ENCODE data around the gene RFC2. TPM values are rescaled to one million over a fixed set of nuclear protein-coding genes. Genes with fewer than 3 reads are reported as not detected.

Gene RFC2
- 10 to 100 TPM in 5 of 6 donors, 1 to 10 TPM in 1; 9.5 to 19.4 (median 14.0) TPM for total RNA-seq

DNA sequence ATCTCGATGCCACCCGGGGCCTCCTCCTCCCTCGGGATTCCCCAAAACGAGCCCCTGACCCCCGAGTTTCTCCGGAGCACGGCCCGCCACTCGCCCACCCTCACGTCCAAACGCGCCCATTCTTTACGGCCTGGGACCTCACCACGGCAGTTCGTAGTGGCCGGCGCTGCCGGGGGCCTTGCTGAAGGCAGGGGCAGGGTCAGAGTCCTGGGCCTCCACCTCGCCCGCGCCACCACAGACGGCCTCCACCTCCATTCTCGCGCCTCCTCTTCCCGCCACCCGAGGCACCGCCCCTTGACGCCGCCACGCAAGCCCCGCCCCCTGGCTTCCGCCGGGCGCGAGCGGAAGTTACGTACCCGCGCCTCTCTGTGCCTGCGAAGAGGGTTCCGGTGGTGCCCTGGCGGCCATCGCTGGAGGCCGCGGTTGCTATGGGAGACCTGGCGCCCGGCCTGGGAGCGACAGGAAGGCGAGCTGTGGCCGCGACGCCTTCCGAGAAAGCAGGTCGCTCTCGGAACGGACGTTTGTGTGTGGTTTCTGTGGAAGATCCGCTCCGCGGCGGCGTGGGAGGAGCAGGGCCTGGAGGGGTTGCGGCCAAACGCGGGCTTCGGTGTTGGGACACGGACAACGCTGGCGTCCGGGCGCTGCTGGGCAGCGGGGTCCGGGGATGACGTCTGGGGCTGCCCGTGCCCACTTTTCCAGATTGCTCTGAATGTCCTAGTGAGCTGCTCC lies at the start of gene RFC2:
RFC2 (minus strand) TSS at position 271 of the 729 bp plus-strand sequence; CDS start at position 255, 16 bp downstream.
- TF ChIP-seq, protein P1, sequence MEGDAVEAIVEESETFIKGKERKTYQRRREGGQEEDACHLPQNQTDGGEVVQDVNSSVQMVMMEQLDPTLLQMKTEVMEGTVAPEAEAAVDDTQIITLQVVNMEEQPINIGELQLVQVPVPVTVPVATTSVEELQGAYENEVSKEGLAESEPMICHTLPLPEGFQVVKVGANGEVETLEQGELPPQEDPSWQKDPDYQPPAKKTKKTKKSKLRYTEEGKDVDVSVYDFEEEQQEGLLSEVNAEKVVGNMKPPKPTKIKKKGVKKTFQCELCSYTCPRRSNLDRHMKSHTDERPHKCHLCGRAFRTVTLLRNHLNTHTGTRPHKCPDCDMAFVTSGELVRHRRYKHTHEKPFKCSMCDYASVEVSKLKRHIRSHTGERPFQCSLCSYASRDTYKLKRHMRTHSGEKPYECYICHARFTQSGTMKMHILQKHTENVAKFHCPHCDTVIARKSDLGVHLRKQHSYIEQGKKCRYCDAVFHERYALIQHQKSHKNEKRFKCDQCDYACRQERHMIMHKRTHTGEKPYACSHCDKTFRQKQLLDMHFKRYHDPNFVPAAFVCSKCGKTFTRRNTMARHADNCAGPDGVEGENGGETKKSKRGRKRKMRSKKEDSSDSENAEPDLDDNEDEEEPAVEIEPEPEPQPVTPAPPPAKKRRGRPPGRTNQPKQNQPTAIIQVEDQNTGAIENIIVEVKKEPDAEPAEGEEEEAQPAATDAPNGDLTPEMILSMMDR (IDR thresholded peaks at IDR 0.05), result peak in 5 of 6 experiments; percentile 43 to 97 (median 92)
- TF ChIP-seq POLR2AphosphoS5 (IDR thresholded peaks at IDR 0.05), result peak; percentile 96 to 97
- TF ChIP-seq EP300 (IDR thresholded peaks at IDR 0.05), result peak in 2 of 4 donors; percentile 49 to 68
- TF ChIP-seq POLR2A (IDR thresholded peaks at IDR 0.05), result peak in 3 of 4 donors; percentile 25 to 93 (median 76)
- Histone ChIP-seq H3K27me3 (no peaks in the 10 kb centered on the region), H3K9me3 (no peaks in the 10 kb centered on the region), H3K4me3 (peak within 1 kb of the TSS; percentile 62 to 91 (median 78)), H3K27ac (peak within 1 kb of the TSS; percentile 87 to 94 (median 92)), H3K36me3 (peaks cover 4 to 24% (median 15%) of the 10 kb centered on the region in 4 donors), H3K4me1 (peaks cover 21 to 33% (median 27%) of the 10 kb centered on the region in 4 donors)
- DNase-seq, result peak; percentile 96 to 100
- peak; percentile 98 to 100 for ATAC-seq (ENCODE audit: low FRiP score in 2 of 2)
- WGBS, 2 donors, result 1 to 2% methylated on average over 22 to 53 of the region's 75 CpGs

DNA sequence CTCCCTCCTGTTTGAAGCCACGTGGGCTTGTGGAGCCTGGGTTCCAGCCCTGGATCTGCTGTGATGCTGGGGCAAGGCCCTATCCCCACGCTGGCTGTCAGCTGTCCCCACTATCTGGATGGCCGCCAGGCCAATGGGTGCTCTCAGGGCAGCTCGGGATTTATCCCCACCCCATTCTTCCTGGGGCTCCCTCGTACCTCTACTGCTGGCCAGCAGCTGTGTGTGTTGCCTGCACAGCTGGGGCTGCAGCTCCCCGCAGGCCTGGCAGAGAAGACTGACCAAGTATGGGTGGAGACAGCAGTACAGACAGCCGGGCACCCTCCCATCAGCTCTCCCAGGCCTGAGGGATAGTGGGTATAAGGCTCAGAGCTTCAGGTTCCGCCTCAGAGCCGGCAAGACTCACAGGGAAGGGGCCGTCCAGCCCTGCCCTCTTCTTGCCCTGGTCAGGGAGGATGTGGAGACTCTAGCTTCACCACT lies 48.6 kb upstream of the RFC2 start:
- Histone ChIP-seq H3K36me3 (no peaks in the 10 kb centered on the region), H3K4me3 (no peak overlapping the region), H3K4me1 (peaks cover 13 to 31% (median 19%) of the 10 kb centered on the region in 4 donors), H3K27ac (no peak overlapping the region), H3K27me3 (no peaks in the 10 kb centered on the region), H3K9me3 (no peaks in the 10 kb centered on the region)
- DNase-seq, result no peak
- no peak for ATAC-seq (ENCODE audit: low FRiP score in 2 of 2)
- TF ChIP-seq, protein P1 (IDR thresholded peaks at IDR 0.05), result no peak
- TF ChIP-seq EP300 (IDR thresholded peaks at IDR 0.05) (no peak), POLR2A (IDR thresholded peaks at IDR 0.05) (no peak), POLR2AphosphoS5 (IDR thresholded peaks at IDR 0.05) (no peak)
- WGBS, 2 donors, result 75 to 79% methylated on average over 4 to 9 of the region's 10 CpGs

DNA sequence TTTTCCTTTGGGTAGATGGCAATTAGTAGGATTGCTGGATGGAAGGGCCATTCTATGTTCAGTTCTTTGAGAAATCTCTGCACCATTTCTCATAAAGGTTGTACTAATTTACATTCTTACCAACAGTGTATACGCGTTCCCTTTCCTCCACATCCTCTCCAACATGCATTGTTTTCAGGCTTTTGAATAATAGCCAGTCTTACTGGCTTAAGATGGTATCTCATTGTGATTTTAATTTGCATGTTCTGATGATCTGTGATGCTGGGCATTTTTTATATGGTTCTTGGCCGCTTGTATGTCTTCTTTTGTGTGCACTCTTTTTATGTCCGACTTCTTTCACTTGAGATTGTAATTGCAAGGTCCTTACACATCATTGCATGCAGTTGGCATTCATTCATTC lies 46.7 kb upstream of the RFC2 start:
- H3K4me3 ChIP-seq, result no peak overlapping the region
- no peaks in the 10 kb centered on the region for H3K27me3 ChIP-seq
- peaks cover 1 to 14% (median 5%) of the 10 kb centered on the region in 4 donors for H3K4me1 ChIP-seq
- TF ChIP-seq, protein P1 (IDR thresholded peaks at IDR 0.05), result no peak
- TF ChIP-seq POLR2AphosphoS5 (IDR thresholded peaks at IDR 0.05) (no peak), POLR2A (IDR thresholded peaks at IDR 0.05) (no peak), EP300 (IDR thresholded peaks at IDR 0.05) (no peak)
- H3K36me3 ChIP-seq, result no peaks in the 10 kb centered on the region
- no peak for DNase-seq
- no peaks in the 10 kb centered on the region for H3K9me3 ChIP-seq
- WGBS, 2 donors, result 67 to 70% methylated on average over 4 of the region's 4 CpGs
- ATAC-seq (ENCODE audit: low FRiP score in 2 of 2), result no peak
- no peak overlapping the region for H3K27ac ChIP-seq

DNA sequence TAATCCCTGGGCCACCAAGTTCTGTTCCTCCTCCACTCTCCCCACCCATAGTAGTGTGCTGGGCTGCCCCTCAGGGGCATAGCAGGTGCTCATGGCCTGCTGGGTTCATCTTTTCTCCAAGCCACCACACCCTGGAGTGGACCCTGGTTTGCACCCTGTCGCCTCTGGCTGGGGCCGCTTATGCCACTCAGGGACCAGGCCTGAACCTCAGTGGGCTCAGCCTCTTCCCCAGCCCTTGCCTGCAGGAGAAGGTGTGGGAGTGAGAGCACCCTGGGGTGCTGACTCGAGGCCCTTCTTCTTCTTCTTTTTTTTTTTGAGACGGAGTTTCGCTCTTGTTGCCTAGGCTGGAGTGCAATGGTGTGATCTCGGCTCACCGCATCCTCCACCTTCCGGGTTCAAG lies 45.2 kb upstream of the RFC2 start:
- no peak for DNase-seq
- Histone ChIP-seq H3K27ac (no peak overlapping the region), H3K27me3 (no peaks in the 10 kb centered on the region), H3K36me3 (no peaks in the 10 kb centered on the region), H3K9me3 (no peaks in the 10 kb centered on the region), H3K4me1 (peaks cover 3 to 18% (median 13%) of the 10 kb centered on the region in 4 donors), H3K4me3 (no peak overlapping the region)
- TF ChIP-seq EP300 (IDR thresholded peaks at IDR 0.05) (no peak), POLR2AphosphoS5 (IDR thresholded peaks at IDR 0.05) (no peak), POLR2A (IDR thresholded peaks at IDR 0.05) (no peak)
- TF ChIP-seq, protein P1 (IDR thresholded peaks at IDR 0.05), result no peak
- WGBS, 2 donors, result 79 to 98% methylated on average over 8 of the region's 8 CpGs
- ATAC-seq (ENCODE audit: low FRiP score in 2 of 2), result peak in 1 of 2 donors; percentile 68

Data from upper lobe of left lung (tissue), 6 donors.